HepG2 (cell line): ENCODE measurements around the gene ACBD5. TPM values are rescaled to one million over a fixed set of nuclear protein-coding genes. Genes with fewer than 3 reads are reported as not detected.

ENCODE experiments used
- ATAC-seq: fragments of 200-7000 bp; cut with Tn5 transposase; 3 replicates; pipeline ENCODE4 v1.9.1; 2020; ENCODE audit warnings: mild to moderate bottlenecking, moderate library complexity
- BruUV-seq: library from RNA; stranded (reverse); fragments of 400-500 nt; replicated peaks from 2 replicates; lab custom pipeline; 2021; lab: Mats Ljungman, UMichigan
- CTCF ChIA-PET: fragments of 300-600 bp; formaldehyde crosslinking; extraction: SDS; loops from one replicate; lab custom pipeline; 2021; ENCODE audit warnings: low total read pairs, inconsistent platforms, low intra/inter-chr PET ratio; lab: Yijun Ruan, JAX
- POLR2A ChIA-PET: fragments of 350-600 bp; sonication (Branson Sonifier 250); formaldehyde crosslinking; loops from one replicate; lab custom pipeline; 2020; ENCODE audit warnings: antibody characterized with exemption, inconsistent platforms; lab: Yijun Ruan, JAX
- DNase-seq: peaks from one replicate; pipeline ENCODE4 v3.0.0-alpha.2; 2015; ENCODE audit warnings: low spot score
- FAIRE-seq: peaks from 3 replicates; lab custom pipeline; 2011; peaks lifted over from hg19 to GRCh38; lab: Jason Lieb, UNC
- H2AFZ ChIP-seq: one replicate; pipeline ENCODE4 v1.6.1; 2011; ENCODE audit warnings: low read length, inconsistent platforms
- H3K27ac ChIP-seq: fragments of 300-600 bp; 3 replicates; pipeline ENCODE4 v1.8.0; 2011; ENCODE audit warnings: mixed run types, mild to moderate bottlenecking, mixed read lengths, low read length, inconsistent platforms; ENCODE audit not compliant: insufficient read depth; ENCODE audit errors: extremely low read length
- H3K27me3 ChIP-seq, 2 experiments: fragments of 200-600 bp in 1 of 2; 2 replicates in 1 of 2; 3 replicates in 1 of 2; pipeline versions ENCODE4 v1.6.0 to v1.8.0; 2011; ENCODE audit warnings: low read length in 2 of 2, mild to moderate bottlenecking in 2 of 2, moderate library complexity in 2 of 2, inconsistent platforms in 1 of 2; ENCODE audit not compliant: insufficient read depth in 2 of 2, control insufficient read depth in 1 of 2
- H3K36me3 ChIP-seq, 2 experiments: fragments of 200-600 bp in 1 of 2; replicated peaks in 1 of 2; 2 replicates in 1 of 2; 3 replicates in 1 of 2; pipeline versions ENCODE4 v1.5.1 to v1.8.0; 2011; ENCODE audit warnings: low read length in 2 of 2, inconsistent platforms in 1 of 2; ENCODE audit not compliant: insufficient read depth in 2 of 2, control insufficient read depth in 1 of 2
- H3K4me1 ChIP-seq: 2 replicates; pipeline ENCODE4 v1.5.1; 2012; ENCODE audit warnings: low read length, inconsistent platforms; ENCODE audit not compliant: insufficient read depth
- H3K4me2 ChIP-seq: 2 replicates; pipeline ENCODE4 v1.6.0; 2011; ENCODE audit warnings: low read depth, low read length, inconsistent platforms
- H3K4me3 ChIP-seq, 3 experiments: fragments of 200-600 bp in 1 of 3; sonication (generic), shearing (Covaris generic) in 1 of 3; replicated peaks in 1 of 3; 2 replicates each; pipeline ENCODE4 v1.5.1; 2011 to 2016; ENCODE audit warnings: low read length in 3 of 3, inconsistent platforms in 2 of 3, low read depth in 2 of 3, mild to moderate bottlenecking in 2 of 3, control low read depth in 1 of 3, mixed read lengths in 1 of 3; ENCODE audit not compliant: insufficient read depth in 1 of 3
- H3K79me2 ChIP-seq: one replicate; pipeline ENCODE4 v1.6.1; 2011; ENCODE audit warnings: low read length, inconsistent platforms; ENCODE audit not compliant: insufficient read depth
- H3K9ac ChIP-seq: 2 replicates; pipeline ENCODE4 v1.6.0; 2011; ENCODE audit warnings: mild to moderate bottlenecking, low read depth, low read length, inconsistent platforms; ENCODE audit not compliant: insufficient read depth
- H3K9me3 ChIP-seq: 2 replicates; pipeline ENCODE4 v1.5.1; 2012; ENCODE audit warnings: mild to moderate bottlenecking, low read length
- H4K20me1 ChIP-seq: 2 replicates; pipeline ENCODE4 v1.6.0; 2011; ENCODE audit warnings: inconsistent platforms, mild to moderate bottlenecking, low read length, moderate library complexity; ENCODE audit not compliant: insufficient read depth
- ELF1 ChIP-seq: sonication (generic); formaldehyde crosslinking; IDR thresholded peaks from 2 replicates; pipeline ENCODE4 v1.4.0; 2020; ENCODE audit warnings: missing genetic modification reagents
- FIP1L1 ChIP-seq: fragments of 200-400 bp; formaldehyde crosslinking; IDR thresholded peaks from 2 replicates; pipeline ENCODE4 v1.6.1; 2018; ENCODE audit warnings: low read depth, mild to moderate bottlenecking, low read length, moderate library complexity, borderline replicate concordance; ENCODE audit not compliant: insufficient read depth
- HOXA9 ChIP-seq: sonication (generic); formaldehyde crosslinking; IDR thresholded peaks from 2 replicates; pipeline ENCODE4 v1.8.1; 2022; ENCODE audit warnings: missing genetic modification reagents, mild to moderate bottlenecking, moderate library complexity, borderline replicate concordance
- IKZF1 ChIP-seq: fragments of 450-650 bp; IDR thresholded peaks from 2 replicates; pipeline ENCODE4 v1.7.1; 2016
- PLSCR1 ChIP-seq: sonication (generic); formaldehyde crosslinking; IDR thresholded peaks from 2 replicates; pipeline ENCODE4 v1.5.0; 2020; ENCODE audit warnings: missing genetic modification reagents, mild to moderate bottlenecking, borderline replicate concordance
- SOX13 ChIP-seq, 3 experiments: fragments of 450-650 bp in 1 of 3; sonication (generic) in 1 of 3; formaldehyde crosslinking in 1 of 3; IDR thresholded peaks in 2 of 3; conservative IDR thresholded peaks in 1 of 3; 2 replicates each; pipeline versions ENCODE4 v1.5.0 to v1.6.1; 2016 to 2020; ENCODE audit warnings: antibody characterized with exemption in 1 of 3, mild to moderate bottlenecking in 1 of 3, missing compliant biosample characterization in 1 of 3, missing genetic modification reagents in 1 of 3, moderate library complexity in 1 of 3
- SOX5 ChIP-seq: IDR thresholded peaks from 2 replicates; pipeline ENCODE4 v1.6.1; 2016; ENCODE audit warnings: borderline replicate concordance
- ZBTB2 ChIP-seq: sonication (generic); formaldehyde crosslinking; IDR thresholded peaks from 2 replicates; pipeline ENCODE4 v1.8.0; 2022; ENCODE audit warnings: low read depth, missing genetic modification reagents
- ZNF335 ChIP-seq: sonication (generic); formaldehyde crosslinking; IDR thresholded peaks from 2 replicates; pipeline ENCODE4 v1.4.0; 2020; ENCODE audit warnings: missing genetic modification reagents
- ZNF460 ChIP-seq: sonication (generic); formaldehyde crosslinking; IDR thresholded peaks from 2 replicates; pipeline ENCODE4 v1.5.1; 2020; ENCODE audit warnings: missing genetic modification reagents, mild to moderate bottlenecking, borderline replicate concordance
- ZNF484 ChIP-seq: sonication (generic); formaldehyde crosslinking; IDR thresholded peaks from 2 replicates; pipeline ENCODE4 v1.5.1; 2020; ENCODE audit warnings: mild to moderate bottlenecking, low read depth, missing genetic modification reagents, borderline replicate concordance
- ZNF558 ChIP-seq: sonication (generic); formaldehyde crosslinking; IDR thresholded peaks from 2 replicates; pipeline ENCODE4 v1.9.0; 2022; ENCODE audit warnings: mild to moderate bottlenecking, missing genetic modification reagents, borderline replicate concordance
- ZNF687 ChIP-seq: sonication (generic); formaldehyde crosslinking; IDR thresholded peaks from 2 replicates; pipeline ENCODE4 v1.5.1; 2020; ENCODE audit warnings: mild to moderate bottlenecking, missing genetic modification reagents, moderate library complexity
- ZNF724P ChIP-seq: sonication (generic); formaldehyde crosslinking; IDR thresholded peaks from 2 replicates; pipeline ENCODE4 v1.8.0; 2022; ENCODE audit warnings: missing genetic modification reagents, borderline replicate concordance
- ZNF770 ChIP-seq: sonication (generic); formaldehyde crosslinking; IDR thresholded peaks from 2 replicates; pipeline ENCODE4 v1.5.0; 2020; ENCODE audit warnings: mild to moderate bottlenecking, missing genetic modification reagents
- WGBS: methylation state at CpG from one replicate; pipeline ENCODE4 v1.1.6; 2017; ENCODE audit warnings: low lambda C conversion rate; 5-methylcytosine and 5-hydroxymethylcytosine counted together
- in situ Hi-C: cut with HindIII; loops from 2 replicates; pipeline ENCODE4 v1.10.0; 2017; ENCODE audit warnings: low pct_unique_long_range_greater_than_20kb; ENCODE audit not compliant: extremely low pct_ligation_motif_present
- intact Hi-C: fragments of 100-400 bp; cut with micrococcal nuclease; formaldehyde crosslinking; loops from one replicate; pipeline ENCODE4 v1.10.0; 2022; ENCODE audit not compliant: unreplicated experiment
- polyA plus RNA-seq, 8 experiments: library from polyadenylated mRNA; depleted of rRNA in 3 of 8; stranded (reverse) in 7 of 8; unstranded in 1 of 8; fragments of >200 nt; fragmentation: Illumina TruSeq in 4 of 8; extraction: Trizol in 4 of 8; gene quantifications; 2 replicates each; pipeline versions ENCODE4 v1.2.1 to v1.2.3, GENCODE V29; 2011 to 2016; ENCODE audit warnings: low read depth in 4 of 8, missing spikeins in 1 of 8, mixed read lengths in 1 of 8; ENCODE audit not compliant: insufficient read depth in 1 of 8
- total RNA-seq, 5 experiments: library from RNA; depleted of rRNA; stranded (reverse); fragments of >200 nt; fragmentation: Illumina TruSeq; extraction: Trizol; gene quantifications; 2 replicates each; pipeline ENCODE4 v1.2.3, GENCODE V29; 2016; ENCODE audit warnings: low read depth in 1 of 5

Gene ACBD5
- total and polyA plus RNA-seq, 2 of the 13 experiments (the other 11 are each of a cell fraction or from before 2014, with no cell fraction given) = 10.3 to 14.8 TPM

- Histone ChIP-seq H3K27ac (peak overlapping the region; percentile 21), H3K4me2 (peak overlapping the region; percentile 98), H3K27me3 (no peaks in the 10 kb centered on the region; a peak in 1 of 5 replicates), H3K9ac (peak overlapping the region; percentile 99; the same call in 1 of the 2 replicates), H3K4me1 (peaks cover 31% of the 10 kb centered on the region), H3K36me3 (peaks cover 3 to 25% of the 10 kb centered on the region in 2 experiments; a peak in 2 of 5 replicates), H3K79me2 (peaks cover 52% of the 10 kb centered on the region), H3K4me3 (peak overlapping the region in 2 of 3 experiments; percentile 6 to 94; a peak in 2 of 6 replicates), H3K9me3 (no peaks in the 10 kb centered on the region), H2AFZ (no peak overlapping the region), H4K20me1 (peaks cover 10% of the 10 kb centered on the region)
- ChIA-PET CTCF (no interaction called here), POLR2A (no interaction called here)
- intact Hi-C loops (loop anchor here (10.0 kb wide), 1 partner anchor 462 kb away; the partner anchor contains the start of gene PDSS1), in situ Hi-C loops (no loop called here)
- 55% methylated on average over 2 of the region's 2 CpGs for WGBS
- BruUV-seq = no TSS peak
- DNase-seq (peak; percentile 34), FAIRE-seq (no peak), ATAC-seq (no peak)
- TF ChIP-seq ZNF335 (CRISPR knock-in tag) = no peak
- TF ChIP-seq HOXA9 (CRISPR knock-in tag) = no peak
- no peak for TF ChIP-seq PLSCR1
- TF ChIP-seq ZNF460 = no peak
- TF ChIP-seq ZBTB2 = no peak
- no peak for TF ChIP-seq ZNF687 (CRISPR knock-in tag)
- no peak for TF ChIP-seq ZNF484 (CRISPR knock-in tag)
- no peak for TF ChIP-seq ZNF770 (CRISPR knock-in tag)
- TF ChIP-seq FIP1L1 = no peak
- TF ChIP-seq SOX13 (IDR thresholded peaks at IDR 0.05) = no peak
- TF ChIP-seq SOX13 (CRISPR knock-in tag; conservative IDR thresholded peaks at IDR 0.05 in 1 of 2, IDR thresholded peaks at IDR 0.05 in 1 of 2) = peak in 1 of 2 experiments; percentile 75; a peak in 2 of 4 replicates
- TF ChIP-seq ZNF724P = no peak
- no peak for TF ChIP-seq ZNF558 (CRISPR knock-in tag)
- peak; percentile 63; the same call in 1 of the 2 replicates for TF ChIP-seq SOX5 (CRISPR knock-in tag)
- TF ChIP-seq ELF1 = no peak
- TF ChIP-seq IKZF1 = no peak
Measured at GRCh38 chr10:27157150-27157549, 83.4 kb downstream of the ACBD5 start.
